NB4 (cell line): ENCODE data around the gene TRIM3.

Experiments
- CTCF ChIP-seq: IDR thresholded peaks from one replicate; pipeline ENCODE4 v1.5.1; 2012; ENCODE audit warnings: low read depth, low read length
- MAX ChIP-seq: IDR thresholded peaks from 2 replicates; pipeline ENCODE4 v1.6.1; 2011; ENCODE audit warnings: low read depth, low read length
- POLR2A ChIP-seq: IDR thresholded peaks from 2 replicates; pipeline ENCODE4 v1.6.1; 2011; ENCODE audit warnings: mild to moderate bottlenecking; ENCODE audit not compliant: insufficient read length; ENCODE audit errors: extremely low read depth

- no peak for TF ChIP-seq CTCF
- TF ChIP-seq POLR2A, result no peak
- no peak for TF ChIP-seq MAX
Measured at GRCh38 chr11:6405052-6405667, 68.6 kb downstream of the TRIM3 start.
